GM23248 (cell line): ENCODE data around the gene CCL4.

Source experiments
- EZH2 ChIP-seq: fragments of 200-600 bp; sonication (generic); IDR thresholded peaks from 2 replicates; pipeline ENCODE4 v1.6.1; 2018; ENCODE audit warnings: antibody characterized with exemption, mild to moderate bottlenecking; ENCODE audit not compliant: insufficient read depth, poor library complexity, severe bottlenecking
- EZH2phosphoT487 ChIP-seq: fragments of 200-600 bp; sonication (generic); IDR thresholded peaks from 2 replicates; pipeline ENCODE4 v1.6.1; 2018; ENCODE audit warnings: antibody characterized with exemption, moderate library complexity, mild to moderate bottlenecking, low read depth; ENCODE audit not compliant: insufficient read depth

- TF ChIP-seq EZH2phosphoT487: no peak
- TF ChIP-seq EZH2: no peak
Measured at GRCh38 chr17:36153895-36154610, 50.4 kb downstream of the CCL4 start.
